Fibroblast of the aortic adventitia (primary cell): ENCODE results near the gene POU6F2. TPM values are rescaled to one million over a fixed set of nuclear protein-coding genes. Genes with fewer than 3 reads are reported as not detected.

Source experiments
- DNase-seq: peaks from one replicate; pipeline ENCODE4 v3.0.0-alpha.2; 2010; ENCODE audit warnings: low read depth
- H3K4me3 ChIP-seq: 2 replicates; pipeline ENCODE4 v1.5.1; 2011; ENCODE audit warnings: low read depth, mild to moderate bottlenecking, control low read depth, low read length, moderate library complexity
- total RNA-seq: library from RNA; depleted of rRNA; stranded (reverse); fragments of >200 nt; gene quantifications from 2 replicates; pipeline ENCODE4 v1.2.3, GENCODE V29; 2012; ENCODE audit warnings: low replicate concordance
- TF ChIP-seq, protein P1 (sequence below): IDR thresholded peaks from 2 replicates; pipeline ENCODE4 v1.5.1; 2011; ENCODE audit warnings: mild to moderate bottlenecking, low read length, control low read depth, inconsistent platforms; ENCODE audit not compliant: insufficient read depth

The POU6F2 gene
- total RNA-seq, 1 donor, result not detected

DNA sequence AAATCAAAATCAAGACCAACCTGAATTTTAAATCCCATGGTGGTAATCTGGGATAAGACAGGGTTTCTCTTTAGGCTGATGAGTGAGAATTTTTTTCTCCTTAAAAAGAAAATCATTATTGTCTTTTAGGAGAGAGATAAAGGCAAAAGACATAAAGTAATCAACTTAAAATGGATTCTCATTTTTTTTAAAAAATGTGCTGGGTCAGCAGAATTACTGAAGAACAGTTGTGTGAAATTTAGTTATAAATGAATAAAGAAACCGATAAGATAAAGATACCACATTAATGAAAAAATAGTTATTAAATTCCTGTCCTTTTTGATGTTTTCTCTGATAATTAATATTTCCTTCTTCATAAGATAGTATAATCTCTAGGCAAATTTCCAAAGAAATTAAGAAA is 427.2 kb downstream of the POU6F2 start:
- no peak overlapping the region for H3K4me3 ChIP-seq
- no peak for DNase-seq
- TF ChIP-seq, protein P1, sequence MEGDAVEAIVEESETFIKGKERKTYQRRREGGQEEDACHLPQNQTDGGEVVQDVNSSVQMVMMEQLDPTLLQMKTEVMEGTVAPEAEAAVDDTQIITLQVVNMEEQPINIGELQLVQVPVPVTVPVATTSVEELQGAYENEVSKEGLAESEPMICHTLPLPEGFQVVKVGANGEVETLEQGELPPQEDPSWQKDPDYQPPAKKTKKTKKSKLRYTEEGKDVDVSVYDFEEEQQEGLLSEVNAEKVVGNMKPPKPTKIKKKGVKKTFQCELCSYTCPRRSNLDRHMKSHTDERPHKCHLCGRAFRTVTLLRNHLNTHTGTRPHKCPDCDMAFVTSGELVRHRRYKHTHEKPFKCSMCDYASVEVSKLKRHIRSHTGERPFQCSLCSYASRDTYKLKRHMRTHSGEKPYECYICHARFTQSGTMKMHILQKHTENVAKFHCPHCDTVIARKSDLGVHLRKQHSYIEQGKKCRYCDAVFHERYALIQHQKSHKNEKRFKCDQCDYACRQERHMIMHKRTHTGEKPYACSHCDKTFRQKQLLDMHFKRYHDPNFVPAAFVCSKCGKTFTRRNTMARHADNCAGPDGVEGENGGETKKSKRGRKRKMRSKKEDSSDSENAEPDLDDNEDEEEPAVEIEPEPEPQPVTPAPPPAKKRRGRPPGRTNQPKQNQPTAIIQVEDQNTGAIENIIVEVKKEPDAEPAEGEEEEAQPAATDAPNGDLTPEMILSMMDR, result no peak

DNA sequence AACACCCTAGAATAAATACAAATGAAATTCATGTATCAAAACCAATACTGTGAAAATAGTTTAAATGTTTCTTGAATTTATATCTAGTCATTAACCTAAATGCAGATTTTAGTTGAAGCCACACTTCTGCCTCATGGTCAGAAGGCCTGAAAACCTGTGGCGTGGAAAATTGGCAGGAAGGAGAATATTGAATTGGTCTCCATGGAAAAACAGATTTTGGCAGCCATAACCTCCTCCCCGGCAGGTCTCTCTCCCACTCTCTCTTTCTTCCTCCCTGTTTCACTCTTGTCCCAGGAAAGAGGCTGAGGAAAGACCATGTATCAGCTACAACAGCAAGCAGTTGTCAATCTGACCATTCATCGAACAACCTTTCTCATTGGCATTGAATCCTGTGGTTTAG is 427.9 kb downstream of the POU6F2 start:
- no peak overlapping the region for H3K4me3 ChIP-seq
- TF ChIP-seq, protein P1, result no peak
- DNase-seq, result no peak

DNA sequence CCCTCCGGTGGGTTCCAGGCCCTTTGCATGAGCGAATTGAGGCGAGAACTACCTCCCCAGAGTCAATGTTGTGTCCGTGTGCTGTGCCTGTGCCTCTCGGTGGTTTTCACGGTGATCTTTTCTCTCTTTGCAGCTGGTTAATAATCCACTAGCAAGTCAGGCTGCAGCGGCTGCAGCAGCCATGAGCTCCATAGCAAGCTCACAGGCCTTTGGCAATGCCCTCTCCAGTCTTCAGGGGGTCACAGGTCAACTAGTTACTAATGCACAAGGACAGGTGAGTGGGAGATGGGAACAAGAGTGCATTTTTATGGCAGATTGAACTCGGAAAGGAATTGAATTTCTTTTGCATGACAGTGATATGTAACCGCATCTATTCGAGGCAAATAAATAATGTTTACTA is 428.8 kb downstream of the POU6F2 start:
- no peak for DNase-seq
- H3K4me3 ChIP-seq, result no peak overlapping the region
- TF ChIP-seq, protein P1, result no peak

DNA sequence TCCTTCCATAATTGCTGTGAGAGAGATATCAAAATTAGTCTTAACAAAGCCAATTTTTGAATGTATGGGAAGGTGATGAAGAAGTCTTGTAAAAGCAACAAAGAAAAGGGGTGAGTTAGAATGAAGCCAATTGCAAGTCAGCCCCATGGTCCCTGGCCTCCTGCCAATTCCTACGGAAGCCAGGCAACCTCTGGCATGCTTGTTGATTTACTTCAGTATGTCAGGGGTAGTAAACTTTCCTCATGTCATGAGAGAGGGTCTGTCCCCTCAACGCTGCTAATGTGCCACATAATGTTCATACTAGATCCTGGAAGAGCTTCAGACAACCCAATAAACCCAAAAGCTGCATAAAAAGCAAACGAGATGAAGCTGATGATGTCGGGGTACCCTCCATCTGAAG is 429.4 kb downstream of the POU6F2 start:
- no peak for DNase-seq
- TF ChIP-seq, protein P1, result no peak
- no peak overlapping the region for H3K4me3 ChIP-seq

DNA sequence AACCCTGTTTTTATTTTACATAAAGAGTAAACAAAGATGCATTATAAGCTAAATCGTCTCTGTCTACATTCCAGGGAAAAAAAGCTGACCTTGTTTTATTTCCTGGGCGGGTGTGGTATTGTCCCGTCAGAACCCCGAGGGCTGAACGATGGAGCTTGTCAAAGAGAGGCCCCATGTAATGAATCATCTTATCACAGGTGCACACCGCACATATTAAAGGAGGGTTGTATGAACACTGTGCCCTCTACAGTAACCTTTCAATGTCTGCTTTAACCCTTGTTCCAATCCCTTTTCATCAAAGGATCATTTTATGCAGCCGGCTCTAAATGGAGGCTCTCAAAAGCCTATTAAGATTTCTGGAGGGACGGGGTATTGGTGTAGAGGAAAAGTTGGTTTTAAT is 430.0 kb downstream of the POU6F2 start:
- TF ChIP-seq, protein P1, result no peak
- DNase-seq, result no peak
- H3K4me3 ChIP-seq, result no peak overlapping the region

DNA sequence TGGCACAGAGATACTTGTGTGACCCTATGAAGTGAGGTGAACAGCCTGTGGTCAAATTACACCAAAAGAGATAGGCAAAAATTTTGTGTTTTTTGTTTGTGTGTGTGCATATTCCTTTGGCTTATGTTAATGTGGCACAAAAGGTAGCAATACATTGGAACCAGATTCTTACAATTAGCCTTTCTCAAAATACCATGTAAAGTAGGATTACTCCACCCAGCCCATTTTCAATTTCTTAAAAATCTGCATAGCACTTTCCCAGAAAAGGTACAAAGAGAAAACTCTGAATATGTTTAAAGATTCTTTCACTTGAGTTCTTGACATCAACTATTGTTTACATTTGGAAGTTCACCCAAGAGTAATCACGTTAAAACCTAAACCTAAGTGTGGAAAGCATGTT is 431.2 kb downstream of the POU6F2 start:
- TF ChIP-seq, protein P1, result no peak
- no peak overlapping the region for H3K4me3 ChIP-seq
- no peak for DNase-seq

DNA sequence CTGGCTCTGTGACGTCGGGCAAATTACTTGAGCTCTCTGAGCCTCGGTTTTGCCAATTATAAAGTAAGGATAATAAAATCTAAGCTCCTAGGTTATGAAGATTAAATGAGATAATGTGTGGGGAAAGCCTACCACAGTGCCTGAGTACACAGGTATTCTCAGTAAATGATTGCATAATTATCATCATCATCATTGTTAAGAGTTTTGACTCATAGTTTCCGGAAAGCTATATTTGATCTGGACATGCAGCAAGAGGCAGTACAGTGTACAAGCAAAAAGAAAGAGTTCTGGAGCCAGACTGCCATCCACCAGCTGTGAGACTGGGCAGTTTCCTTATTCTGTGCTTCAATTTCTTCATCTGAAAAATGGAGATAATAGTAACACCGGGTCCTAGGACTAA is 432.9 kb downstream of the POU6F2 start:
- no peak for DNase-seq
- H3K4me3 ChIP-seq, result no peak overlapping the region
- TF ChIP-seq, protein P1, result no peak
